HCT116 (cell line): Measurements from ENCODE around the gene CHN1. TPM values are rescaled to one million over a fixed set of nuclear protein-coding genes. Genes with fewer than 3 reads are reported as not detected.

ENCODE experiments used
- ATAC-seq: fragments of 200-7000 bp; cut with Tn5 transposase; 2 replicates; pipeline ENCODE4 v1.9.1; 2020; ENCODE audit warnings: mild to moderate bottlenecking, moderate library complexity
- BruUV-seq: library from RNA; stranded (reverse); fragments of 400-500 nt; replicated peaks from 2 replicates; lab custom pipeline; 2021; lab: Mats Ljungman, UMichigan
- CTCF ChIA-PET: fragments of 300-600 bp; sonication (Branson Sonifier 250); formaldehyde crosslinking; loops from one replicate; lab custom pipeline; 2021; ENCODE audit warnings: antibody characterized with exemption; lab: Charles Lee
- POLR2A ChIA-PET: fragments of 300-600, 350-600 bp; sonication (Branson Sonifier 250); formaldehyde crosslinking; loops from one replicate; lab custom pipeline; 2021; ENCODE audit warnings: antibody characterized with exemption; lab: Charles Lee
- RAD21 ChIA-PET, 2 experiments: fragments of 300-600 bp; sonication (Branson Sonifier 250); formaldehyde crosslinking; loops; one replicate each; lab custom pipeline; 2023; ENCODE audit warnings: low total read pairs in 2 of 2; ENCODE audit not compliant: uncharacterized antibody in 2 of 2, unreplicated experiment in 2 of 2, low non-redundant PET in 1 of 2; lab: Charles Lee
- DNase-seq: peaks from one replicate; pipeline ENCODE4 v3.0.0-alpha.2; 2010; ENCODE audit warnings: low read depth, low spot score
- H2AFZ ChIP-seq: fragments of 200-600 bp; shearing (Covaris generic), sonication (generic); 2 replicates; pipeline ENCODE4 v1.6.1; 2017; ENCODE audit warnings: low read depth, mixed run types, mixed read lengths, antibody characterized with exemption, low read length; ENCODE audit not compliant: poor library complexity, severe bottlenecking
- H3K27ac ChIP-seq: 2 replicates; pipeline ENCODE4 v1.5.1; 2012; ENCODE audit warnings: low read depth, low read length
- H3K27me3 ChIP-seq: fragments of 200-600 bp; sonication (generic); 2 replicates; pipeline ENCODE4 v1.6.1; 2016; ENCODE audit warnings: mixed run types, low read length, mixed read lengths; ENCODE audit not compliant: insufficient read depth
- H3K36me3 ChIP-seq, 2 experiments: fragments of 200-500 bp in 1 of 2; fragments of 200-600 bp in 1 of 2; sonication (Bioruptor generic) in 1 of 2; sonication (generic) in 1 of 2; 2 replicates each; pipeline versions ENCODE4 v1.5.1 to v1.6.1; 2014 to 2016; ENCODE audit warnings: low read length in 2 of 2, inconsistent platforms in 1 of 2, mixed read lengths in 1 of 2, mixed run types in 1 of 2; ENCODE audit not compliant: insufficient read depth in 2 of 2, control insufficient read depth in 1 of 2
- H3K4me1 ChIP-seq, 2 experiments: fragments of 200-600 bp in 1 of 2; sonication (generic) in 1 of 2; 2 replicates each; pipeline versions ENCODE4 v1.5.1 to v1.6.1; 2012 to 2017; ENCODE audit warnings: low read length in 2 of 2, inconsistent platforms in 1 of 2, mild to moderate bottlenecking in 1 of 2, mixed read lengths in 1 of 2, mixed run types in 1 of 2, moderate library complexity in 1 of 2; ENCODE audit not compliant: insufficient read depth in 2 of 2, control insufficient read depth in 1 of 2
- H3K4me2 ChIP-seq: fragments of 200-600 bp; sonication (generic); 2 replicates; pipeline ENCODE4 v1.6.1; 2017; ENCODE audit warnings: mixed run types, low read length, mixed read lengths
- H3K4me3 ChIP-seq, 2 experiments: fragments of 200-600 bp in 1 of 2; sonication (generic) in 1 of 2; replicated peaks in 1 of 2; 2 replicates each; pipeline ENCODE4 v1.5.1; 2011 to 2016; ENCODE audit warnings: low read length in 2 of 2, control low read depth in 1 of 2, low read depth in 1 of 2, mild to moderate bottlenecking in 1 of 2, mixed read lengths in 1 of 2, mixed run types in 1 of 2
- H3K79me2 ChIP-seq: fragments of 200-600 bp; sonication (generic); 2 replicates; pipeline ENCODE4 v1.6.1; 2017; ENCODE audit warnings: mild to moderate bottlenecking, mixed run types, low read length, moderate library complexity, mixed read lengths; ENCODE audit not compliant: insufficient read depth
- H3K9ac ChIP-seq: fragments of 200-600 bp; sonication (generic); 2 replicates; pipeline ENCODE4 v1.6.1; 2016; ENCODE audit warnings: low read length, mixed read lengths
- H3K9me2 ChIP-seq: fragments of 200-600 bp; sonication (generic), shearing (Covaris generic); 2 replicates; pipeline ENCODE4 v1.6.1; 2017; ENCODE audit warnings: mixed run types, mild to moderate bottlenecking, moderate library complexity; ENCODE audit not compliant: insufficient read depth
- H3K9me3 ChIP-seq, 2 experiments: fragments of 200-500 bp in 1 of 2; fragments of 200-600 bp in 1 of 2; sonication (Bioruptor generic) in 1 of 2; sonication (generic) in 1 of 2; 2 replicates each; pipeline ENCODE4 v1.6.1; 2014 to 2017; ENCODE audit warnings: low read length in 2 of 2, mixed read lengths in 2 of 2, inconsistent platforms in 1 of 2, low read depth in 1 of 2, mild to moderate bottlenecking in 1 of 2, mixed run types in 1 of 2, moderate library complexity in 1 of 2; ENCODE audit not compliant: control insufficient read depth in 1 of 2, insufficient read depth in 1 of 2
- H4K20me1 ChIP-seq: fragments of 200-600 bp; sonication (generic), shearing (Covaris generic); 2 replicates; pipeline ENCODE4 v1.6.1; 2017; ENCODE audit warnings: mixed run types, mild to moderate bottlenecking, moderate library complexity; ENCODE audit not compliant: insufficient read depth
- CEBPB ChIP-seq: IDR thresholded peaks from 2 replicates; pipeline ENCODE4 v1.6.1; 2012; ENCODE audit warnings: low read depth
- CTCF ChIP-seq, 3 experiments: fragments of 200-600 bp in 1 of 3; sonication (generic) in 1 of 3; IDR thresholded peaks in 2 of 3; conservative IDR thresholded peaks in 1 of 3; 2 replicates each; pipeline ENCODE4 v1.5.1; 2012 to 2017; ENCODE audit warnings: low read depth in 2 of 3, low read length in 2 of 3, antibody characterized with exemption in 1 of 3, borderline replicate concordance in 1 of 3, control low read depth in 1 of 3, mild to moderate bottlenecking in 1 of 3, mixed read lengths in 1 of 3, mixed run types in 1 of 3, moderate library complexity in 1 of 3; ENCODE audit not compliant: insufficient read depth in 1 of 3
- EZH2phosphoT487 ChIP-seq: fragments of 200-600 bp; IDR thresholded peaks from 2 replicates; pipeline ENCODE4 v1.6.1; 2018; ENCODE audit warnings: antibody characterized with exemption, borderline replicate concordance
- FOSL1 ChIP-seq: IDR thresholded peaks from 2 replicates; pipeline ENCODE4 v1.6.1; 2012; ENCODE audit warnings: low read depth
- JUND ChIP-seq: IDR thresholded peaks from 2 replicates; pipeline ENCODE4 v1.6.1; 2012
- MAX ChIP-seq: IDR thresholded peaks from 2 replicates; pipeline ENCODE4 v1.6.1; 2012
- POLR2A ChIP-seq: IDR thresholded peaks from 2 replicates; pipeline ENCODE4 v1.7.0; 2011; ENCODE audit warnings: borderline replicate concordance; ENCODE audit not compliant: insufficient read depth, insufficient read length; ENCODE audit errors: extremely low read depth
- POLR2AphosphoS5 ChIP-seq: IDR thresholded peaks from 2 replicates; pipeline ENCODE4 v1.6.1; 2011; ENCODE audit warnings: mild to moderate bottlenecking, low read depth, low read length, moderate library complexity
- SIN3A ChIP-seq: IDR thresholded peaks from 2 replicates; pipeline ENCODE4 v1.6.1; 2012; ENCODE audit warnings: low read depth
- SP1 ChIP-seq: IDR thresholded peaks from 2 replicates; pipeline ENCODE4 v1.6.1; 2012; ENCODE audit warnings: low read depth
- SRF ChIP-seq: IDR thresholded peaks from 2 replicates; pipeline ENCODE4 v1.6.1; 2012; ENCODE audit warnings: low read depth
- TCF7L2 ChIP-seq: IDR thresholded peaks from 2 replicates; pipeline ENCODE4 v1.7.0; 2011; ENCODE audit warnings: borderline replicate concordance, inconsistent platforms; ENCODE audit not compliant: insufficient read depth, insufficient read length; ENCODE audit errors: extremely low read depth
- YY1 ChIP-seq: IDR thresholded peaks from 2 replicates; pipeline ENCODE4 v1.6.1; 2011; ENCODE audit warnings: low read length, low read depth, moderate library complexity, mild to moderate bottlenecking; ENCODE audit not compliant: insufficient replicate concordance; ENCODE audit errors: extremely low read depth
- intact Hi-C: fragments of 100-400 bp; cut with micrococcal nuclease; formaldehyde crosslinking; loops from 2 replicates; pipeline ENCODE4 v1.10.0; 2022
- total RNA-seq: library from RNA; stranded (reverse); gene quantifications from one replicate; pipeline ENCODE4 v1.2.1, GENCODE V29; 2021; ENCODE audit not compliant: unreplicated experiment

The CHN1 gene
- total RNA-seq, 1 experiment from 2014 or later = 3.6 TPM

GRCh38 chr2:175022923-175023322 lies 17.7 kb upstream of the CHN1 start:
- intact Hi-C loops = no loop called here
- Histone ChIP-seq H3K9ac (no peak overlapping the region), H3K4me1 (no peaks in the 10 kb centered on the region), H3K27me3 (no peaks in the 10 kb centered on the region), H3K79me2 (no peaks in the 10 kb centered on the region), H4K20me1 (no peaks in the 10 kb centered on the region), H3K9me3 (no peaks in the 10 kb centered on the region), H2AFZ (no peak overlapping the region), H3K27ac (no peak overlapping the region), H3K36me3 (no peaks in the 10 kb centered on the region), H3K4me3 (no peak overlapping the region), H3K4me2 (no peak overlapping the region), H3K9me2 (no peaks in the 10 kb centered on the region)
- RAD21 ChIA-PET = no interaction called here
- no peak for DNase-seq
- POLR2A ChIA-PET = no interaction called here
- CTCF ChIA-PET = no interaction called here
- BruUV-seq = no TSS peak
- no peak for ATAC-seq
- TF ChIP-seq TCF7L2 (no peak), FOSL1 (no peak), EZH2phosphoT487 (no peak), POLR2AphosphoS5 (no peak), CEBPB (no peak), JUND (no peak), POLR2A (no peak), SRF (no peak), YY1 (no peak), SP1 (no peak), CTCF (IDR thresholded peaks at IDR 0.05 in 2 of 3, conservative IDR thresholded peaks at IDR 0.05 in 1 of 3; ENCODE audit: borderline replicate concordance in 1 of 3, insufficient read depth in 1 of 3, low read depth in 2 of 3, low read length in 2 of 3) (no peak), MAX (no peak), SIN3A (no peak)
